Measurements from ENCODE around the gene FGF14. TPM values are rescaled to one million over a fixed set of nuclear protein-coding genes. Genes with fewer than 3 reads are reported as not detected.

FGF14 gene
- polyA plus RNA-seq, 12 donors, result 0.27 to 1.7 (median 0.86) TPM; not detected in 2

DNA sequence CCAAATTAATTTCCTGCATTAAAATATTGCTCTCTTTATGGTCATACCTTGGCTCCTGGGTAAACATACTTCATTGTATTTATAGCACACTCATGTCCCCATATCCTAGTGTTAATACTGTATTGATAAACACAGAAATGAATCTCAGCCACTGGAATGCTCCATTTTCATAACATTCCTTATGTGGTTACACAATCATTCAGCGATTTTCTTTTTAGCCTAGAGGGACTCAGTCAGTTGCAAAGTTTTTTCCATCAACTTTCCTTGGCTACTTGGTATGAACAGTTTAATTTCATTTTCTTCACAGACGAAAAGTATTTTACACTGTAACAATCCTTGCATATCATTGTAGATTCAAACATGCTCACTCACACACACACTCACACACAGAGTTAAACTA lies 471.5 kb downstream of the FGF14 start:
- DNase-seq, result no peak

GRCh38 chr13:101925731-101926130 lies 476.1 kb downstream of the FGF14 start:
- DNase-seq, result no peak

DNA sequence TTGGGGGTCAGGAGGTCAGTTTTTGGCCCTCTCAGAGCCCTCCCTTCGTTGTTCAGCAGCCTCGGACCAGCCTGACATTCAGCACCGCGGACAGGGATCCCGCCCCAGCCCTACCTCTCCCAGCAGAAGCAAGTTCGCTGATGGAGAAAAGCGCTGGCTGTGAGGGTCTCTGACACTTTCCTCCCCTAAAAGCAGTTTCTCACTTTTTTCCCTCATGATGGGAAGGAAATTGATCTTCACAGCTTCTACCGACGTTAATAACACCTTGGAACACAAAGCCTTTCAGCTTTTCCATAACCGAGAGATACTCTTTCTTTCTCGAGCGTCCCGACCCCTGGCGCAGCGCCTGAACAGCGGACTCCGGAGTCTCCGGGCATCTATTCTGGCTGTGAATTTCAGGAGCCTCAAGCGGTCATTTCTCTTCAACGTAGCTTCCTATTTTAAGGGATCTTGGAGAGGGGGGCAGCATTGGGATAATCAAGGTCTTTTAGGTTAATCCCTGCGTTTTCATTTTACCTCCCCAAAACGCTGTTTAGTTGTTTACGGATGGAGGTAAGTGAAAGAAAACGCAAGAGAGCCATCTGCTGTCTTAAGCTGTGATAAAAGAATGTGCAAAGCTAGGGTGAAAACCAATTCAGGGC lies 482.2 kb downstream of the FGF14 start:
- DNase-seq, result peak; percentile 38

DNA sequence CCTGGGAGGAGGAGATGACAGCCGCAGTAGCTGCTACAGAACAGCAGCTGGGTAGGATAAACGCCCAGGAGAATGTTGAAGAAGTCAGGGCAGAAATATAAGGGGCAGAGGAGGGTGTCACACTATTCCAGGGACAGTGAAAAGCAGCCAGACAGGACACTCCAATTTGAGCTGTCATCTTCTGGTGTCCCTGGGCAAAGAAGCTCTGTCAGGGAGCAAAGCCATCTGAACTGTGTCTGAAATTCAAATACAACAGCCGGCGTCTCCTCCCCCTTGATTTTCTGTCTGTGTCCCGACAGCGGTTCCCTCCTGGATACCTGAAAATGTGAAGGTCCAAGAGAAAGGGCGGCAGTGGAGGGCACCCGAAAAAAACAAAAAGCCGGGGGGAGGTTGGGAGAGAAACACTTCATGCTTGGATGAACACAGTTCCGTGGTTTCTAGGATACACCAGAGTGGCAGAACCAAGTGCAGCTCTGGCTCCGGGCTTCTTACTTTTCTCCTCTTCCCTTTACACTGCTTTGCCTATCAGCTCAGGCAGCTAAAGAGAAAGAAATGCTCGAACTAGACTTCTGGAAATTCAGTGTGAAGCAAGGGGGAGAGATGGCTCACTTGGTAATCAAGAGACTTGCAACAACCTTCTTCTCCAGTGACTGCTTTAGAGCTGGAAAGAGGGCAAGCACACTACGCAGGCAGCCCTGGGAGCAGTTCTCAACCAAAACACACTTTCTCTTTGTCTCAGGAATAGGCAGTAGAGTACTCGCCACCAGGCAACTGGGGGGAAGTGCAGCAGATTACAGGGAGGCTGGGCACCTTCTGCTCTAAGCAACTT lies 483.8 kb downstream of the FGF14 start:
- DNase-seq, result no peak

- DNase-seq, result no peak
These were observed 484.4 kb downstream of the FGF14 start for GRCh38 chr13:101917475-101917810.

DNA sequence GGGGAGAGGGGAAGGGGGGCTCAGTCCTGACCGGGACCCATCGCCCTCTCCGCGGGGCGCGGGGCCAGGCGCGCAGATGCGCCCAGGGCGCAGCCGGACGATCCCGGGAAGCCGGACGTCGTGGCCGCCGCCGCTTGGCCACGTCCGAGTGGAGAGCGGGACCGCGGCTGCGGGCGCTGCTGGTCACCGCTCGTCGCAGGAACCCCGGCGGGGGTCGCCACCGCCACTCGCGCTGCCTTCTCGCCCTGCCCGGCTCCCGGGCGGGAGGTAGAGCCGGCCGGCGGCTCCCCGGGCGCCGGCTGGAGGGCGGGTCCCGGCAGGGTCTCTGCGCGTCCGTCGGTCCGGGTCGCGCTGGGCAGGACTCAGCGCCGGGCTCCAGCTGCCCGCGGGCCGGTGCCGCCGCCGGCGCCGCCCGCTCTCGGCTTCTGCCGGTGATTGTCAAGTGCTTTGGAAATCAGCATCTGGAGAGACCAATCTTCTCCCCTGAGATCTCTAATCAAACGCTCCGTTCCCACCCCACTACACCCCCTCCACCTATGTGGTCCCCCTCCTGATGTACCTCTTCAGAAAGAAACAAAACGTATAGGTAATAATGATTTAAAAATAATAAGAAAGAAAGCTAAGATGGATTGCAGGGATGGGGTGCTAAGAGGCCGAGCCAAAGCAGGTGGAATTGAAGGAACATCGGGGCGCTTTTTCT lies 484.9 kb downstream of the FGF14 start:
- no peak for DNase-seq

- DNase-seq, result no peak
These were observed 485.6 kb downstream of the FGF14 start for GRCh38 chr13:101916108-101916774.

DNA sequence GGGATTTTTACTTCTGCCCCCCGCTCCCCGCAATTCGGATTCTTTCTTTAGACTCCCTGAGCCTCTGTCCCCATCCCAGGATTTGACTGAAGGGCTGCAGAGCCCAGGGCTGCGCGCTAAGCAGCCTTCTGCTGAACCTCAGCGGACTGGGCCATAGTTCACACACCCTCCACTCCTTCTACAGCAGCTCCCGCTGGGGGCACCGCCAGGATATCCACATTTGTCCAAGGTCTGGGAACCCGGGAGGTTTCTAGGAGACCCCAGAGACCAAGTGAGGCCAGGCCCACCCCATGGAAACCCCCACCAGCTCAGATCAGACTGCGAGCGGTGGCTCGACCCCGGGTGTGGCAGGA lies 486.1 kb downstream of the FGF14 start:
- no peak for DNase-seq

DNA sequence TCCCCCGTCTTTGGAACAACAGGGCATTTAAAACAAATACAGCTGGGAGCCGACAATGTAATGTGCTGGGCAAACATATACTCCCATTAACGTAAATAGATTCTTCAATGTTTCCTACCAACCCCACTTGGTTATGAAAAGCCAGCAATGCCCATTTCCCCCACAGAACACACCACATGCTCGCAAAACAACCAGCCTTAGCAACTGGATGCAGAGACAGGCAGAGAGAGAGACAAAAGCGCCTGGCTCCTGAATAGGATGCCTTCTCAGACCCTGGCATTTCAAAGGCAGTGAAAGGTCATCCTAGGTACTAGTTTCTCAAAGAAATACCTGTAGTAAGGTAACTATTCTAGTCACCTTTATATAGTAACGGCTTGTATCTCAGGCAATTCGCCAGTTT lies 486.5 kb downstream of the FGF14 start:
- DNase-seq, result no peak

DNA sequence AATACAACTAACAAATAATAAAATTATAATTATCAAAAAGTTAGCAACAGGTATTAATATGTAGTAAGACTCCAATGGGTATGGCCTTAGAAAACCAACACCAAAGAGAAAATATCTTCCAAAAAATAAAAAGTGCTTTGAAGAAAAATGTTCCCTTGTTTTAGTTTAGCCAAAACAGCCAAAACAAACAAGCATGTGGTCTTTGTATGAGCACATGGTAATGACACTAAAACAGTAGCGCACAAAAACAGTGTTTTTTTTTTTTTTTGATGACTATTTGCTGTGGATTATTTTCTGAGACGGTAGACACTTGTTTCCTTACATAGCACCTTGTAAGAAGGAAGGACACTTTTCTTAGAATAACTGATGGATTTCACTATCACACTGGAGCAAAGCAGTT lies 490.1 kb downstream of the FGF14 start:
- no peak for DNase-seq

DNA sequence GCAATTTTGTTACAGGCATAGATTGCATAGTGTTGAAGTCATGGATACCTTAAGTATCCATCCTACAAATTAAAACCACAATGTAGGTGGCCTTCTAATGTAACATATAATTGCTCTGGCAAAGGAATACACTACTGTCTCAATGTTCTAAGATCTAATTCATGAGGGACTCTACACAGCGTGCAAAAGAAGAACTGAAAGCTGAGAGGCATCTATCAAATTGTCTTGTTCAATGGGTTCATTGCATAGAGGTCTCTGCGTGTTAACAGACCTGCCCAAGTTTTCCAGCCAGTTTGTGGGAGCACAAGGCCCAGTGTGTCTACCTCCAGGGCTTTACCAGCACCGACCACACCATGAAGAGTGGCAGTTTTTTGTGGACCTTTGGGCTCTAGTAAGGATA lies 498.0 kb downstream of the FGF14 start:
- no peak for DNase-seq

GRCh38 chr13:101898676-101899075 lies 503.2 kb downstream of the FGF14 start:
- no peak for DNase-seq

DNA sequence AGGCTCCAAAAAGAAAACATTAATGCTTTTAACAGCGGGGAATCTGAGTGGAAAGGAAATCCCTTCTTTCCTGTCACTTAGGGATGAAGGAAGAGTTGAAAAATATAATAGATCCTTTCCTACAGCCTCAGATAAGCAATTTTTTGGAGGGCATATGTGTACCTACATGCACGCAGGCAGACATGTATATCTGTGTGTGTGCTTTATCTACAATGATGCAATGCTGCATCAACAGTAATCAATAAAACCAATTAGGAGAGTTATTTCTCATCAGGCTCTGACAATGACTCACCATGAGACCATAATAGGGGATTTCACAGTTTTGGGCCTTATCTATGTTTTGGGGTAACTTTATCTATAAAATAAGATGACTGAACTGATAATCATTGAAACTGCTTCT lies 505.3 kb downstream of the FGF14 start:
- no peak for DNase-seq

- DNase-seq, result no peak
These were observed 508.8 kb downstream of the FGF14 start for GRCh38 chr13:101893021-101893420.

DNA sequence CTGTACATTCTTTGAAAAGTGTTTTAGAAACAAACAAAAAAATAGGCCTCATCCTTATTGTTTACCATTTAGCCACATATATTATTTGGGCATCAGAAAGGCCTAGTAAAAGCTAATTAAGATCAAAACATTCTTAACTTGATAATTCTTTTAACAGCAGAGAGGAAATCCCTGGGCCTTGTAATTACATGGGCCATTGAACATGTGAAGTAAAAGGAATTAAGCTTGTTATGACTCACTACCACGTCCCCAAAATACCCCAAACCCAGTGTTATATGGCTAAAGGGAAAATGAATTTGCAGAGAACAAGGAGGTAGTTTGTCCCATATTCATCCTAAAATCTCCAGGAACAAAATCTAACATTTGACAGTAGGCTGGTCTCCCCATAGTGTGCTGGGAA lies 509.6 kb downstream of the FGF14 start:
- no peak for DNase-seq

DNA sequence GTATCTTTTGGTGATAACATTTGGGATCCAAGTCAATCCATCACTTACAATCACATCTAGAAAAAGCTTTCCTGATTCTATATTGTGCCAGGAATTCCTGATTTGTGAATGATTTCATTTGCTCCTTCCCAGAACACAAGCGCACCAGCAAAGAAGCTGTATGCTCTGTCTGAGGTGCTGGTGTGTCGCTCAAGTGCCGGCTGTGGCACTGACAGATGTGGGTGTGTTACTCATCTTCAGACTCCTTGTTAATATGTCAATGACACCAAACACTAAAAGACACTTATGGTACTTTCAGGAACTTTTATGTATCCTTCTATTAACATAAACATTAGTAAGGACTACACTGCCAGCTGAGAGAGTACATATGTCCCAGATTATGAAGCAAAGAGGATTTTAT lies 520.3 kb downstream of the FGF14 start:
- no peak for DNase-seq

- no peak for DNase-seq
These were observed 521.3 kb downstream of the FGF14 start for GRCh38 chr13:101880581-101880980.

GRCh38 chr13:101876951-101877350 lies 524.9 kb downstream of the FGF14 start:
- no peak for DNase-seq

GRCh38 chr13:101875717-101876393 lies 526.0 kb downstream of the FGF14 start:
- no peak for DNase-seq

DNA sequence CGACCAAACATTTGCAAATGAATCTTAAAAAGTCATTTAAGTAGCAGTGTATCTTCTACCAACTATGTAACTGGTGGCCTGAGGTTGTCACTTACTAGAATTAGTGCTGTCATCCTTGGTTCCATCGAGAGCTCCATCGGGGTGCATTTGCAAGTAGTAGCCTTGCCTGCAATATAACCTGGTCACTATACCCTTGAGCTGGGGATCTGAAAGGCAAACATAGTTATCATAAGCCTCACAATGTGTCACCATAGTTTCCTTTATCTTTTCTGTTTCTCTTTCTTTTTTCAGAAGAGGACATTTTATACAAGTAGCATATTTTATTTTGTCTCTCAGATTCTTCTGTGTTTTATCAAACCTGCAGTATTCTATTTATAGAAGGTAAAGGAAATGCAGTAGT lies 526.8 kb downstream of the FGF14 start:
- no peak for DNase-seq

DNA sequence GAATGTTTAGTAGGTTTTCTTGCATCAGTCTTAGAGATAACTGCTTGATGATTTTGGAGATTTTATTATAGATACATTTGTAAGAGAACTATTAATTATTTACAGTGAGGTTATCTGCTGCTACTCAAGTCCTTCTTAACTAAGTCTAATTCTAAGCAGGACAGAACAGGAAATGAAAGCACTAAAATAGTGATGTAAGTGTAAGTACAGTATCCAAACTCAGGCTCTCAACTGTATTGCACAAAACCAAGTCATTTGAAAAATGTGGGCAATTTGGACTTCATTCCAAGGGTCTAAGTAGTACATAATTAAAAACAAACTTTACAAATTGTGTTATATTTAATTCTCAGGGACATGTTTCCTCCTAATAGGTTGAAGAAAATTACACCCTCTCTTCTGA lies 532.3 kb downstream of the FGF14 start:
- no peak for DNase-seq
